Erythroblast (primary cell): ENCODE measurements around the gene MTFR1L.

Experiments
- GATA1 ChIP-seq: IDR thresholded peaks from 2 replicates; pipeline ENCODE4 v1.6.1; 2011; ENCODE audit warnings: low read depth, mild to moderate bottlenecking, control low read depth, low read length, moderate library complexity
- POLR2A ChIP-seq: IDR thresholded peaks from 2 replicates; pipeline ENCODE4 v1.6.1; 2011; ENCODE audit warnings: mild to moderate bottlenecking, low read length

DNA sequence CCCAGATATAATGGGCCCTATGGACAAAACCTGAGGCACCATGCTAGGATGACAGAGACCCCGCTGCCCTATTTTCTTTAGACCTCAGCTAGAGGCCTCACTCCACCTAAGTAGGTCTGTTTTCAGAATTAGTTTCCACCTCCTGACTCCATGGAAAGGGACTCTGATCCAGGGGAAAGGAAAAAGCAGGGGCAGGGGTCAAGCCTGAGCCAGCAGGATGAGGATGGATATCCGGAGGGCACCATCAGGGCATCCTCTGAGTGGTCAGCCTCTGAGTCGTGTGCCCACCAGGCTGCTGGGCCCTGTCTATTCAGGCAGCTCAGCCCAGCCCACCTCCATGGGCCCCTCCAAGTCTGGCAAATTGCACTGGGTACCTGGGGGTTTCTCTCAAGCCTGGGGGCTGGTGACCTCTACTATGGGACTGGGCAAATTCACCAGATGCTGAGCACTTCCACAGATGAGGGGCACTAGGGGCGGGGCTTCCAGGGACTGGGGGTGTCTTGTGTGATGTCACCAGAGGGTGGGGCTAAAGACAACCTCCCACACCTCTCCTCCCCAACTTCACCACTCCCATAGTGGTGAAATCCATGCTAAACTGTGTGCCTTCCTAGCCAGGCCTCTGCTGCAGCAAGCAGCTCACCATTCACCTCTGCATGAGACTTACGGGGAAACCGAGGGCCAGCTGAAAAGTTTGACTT, 50.3 kb downstream of the MTFR1L start:
- TF ChIP-seq POLR2A = no peak
- no peak for TF ChIP-seq GATA1
